ENCODE results near the gene IFIT5. TPM values are rescaled to one million over a fixed set of nuclear protein-coding genes. Genes with fewer than 3 reads are reported as not detected.
A peak's percentile ranks its signal among the peaks of the same experiment; 100 is the strongest.
"Not testable (repeated sequence)": the region's sequence is repeated elsewhere in the genome, so short reads cannot be mapped to it uniquely, and the experiment has no call there.

The IFIT5 gene
- total and polyA plus RNA-seq, 2 donors from 2014 or later: 11.0 to 23.3 TPM

DNA sequence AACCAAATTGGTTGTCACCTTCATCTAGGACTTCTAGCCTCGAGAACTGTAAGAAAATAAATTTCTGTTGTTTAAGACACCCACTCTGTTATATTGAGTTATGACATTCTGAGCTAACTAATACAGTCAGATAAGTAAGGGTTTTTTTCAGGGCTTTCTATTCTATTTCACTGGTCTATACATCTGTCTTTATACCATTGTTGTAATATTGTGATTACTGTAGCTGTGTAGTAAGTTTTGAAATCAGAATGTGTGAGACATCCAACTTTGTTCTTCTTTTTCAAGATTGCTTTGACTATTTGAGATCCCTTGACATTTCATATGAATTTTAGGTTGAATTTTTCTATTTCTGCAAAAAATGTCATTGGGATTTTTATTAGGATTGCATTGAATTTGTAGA, 14.4 kb upstream of the IFIT5 start:
- Histone ChIP-seq H3K36me3 (ENCODE audit: control insufficient read depth in 2 of 3, insufficient read depth in 3 of 3, low read length in 3 of 3) (peaks cover 0 to 17% (median 4%) of the 10 kb centered on the region in 3 donors), H3K4me3 (ENCODE audit: low read length in 3 of 3) (no peak overlapping the region), H3K27ac (ENCODE audit: low read depth in 2 of 2, low read length in 2 of 2) (no peak overlapping the region), H3K9ac (ENCODE audit: low read length in 3 of 3) (no peak overlapping the region), H3K4me1 (ENCODE audit: control insufficient read depth in 2 of 3, insufficient read depth in 2 of 3, low read depth in 1 of 3, low read length in 3 of 3) (peaks cover 0 to 8% (median 8%) of the 10 kb centered on the region in 3 donors), H3K27me3 (ENCODE audit: control insufficient read depth, insufficient read depth, low read length) (no peaks in the 10 kb centered on the region), H3K9me3 (ENCODE audit: control insufficient read depth in 2 of 3, insufficient read depth in 1 of 3, low read length in 3 of 3) (no peaks in the 10 kb centered on the region)
- FAIRE-seq (no peak), DNase-seq (no peak)
- intact Hi-C loops (cut with DNase I): no loop called here
- TF ChIP-seq, protein P1, sequence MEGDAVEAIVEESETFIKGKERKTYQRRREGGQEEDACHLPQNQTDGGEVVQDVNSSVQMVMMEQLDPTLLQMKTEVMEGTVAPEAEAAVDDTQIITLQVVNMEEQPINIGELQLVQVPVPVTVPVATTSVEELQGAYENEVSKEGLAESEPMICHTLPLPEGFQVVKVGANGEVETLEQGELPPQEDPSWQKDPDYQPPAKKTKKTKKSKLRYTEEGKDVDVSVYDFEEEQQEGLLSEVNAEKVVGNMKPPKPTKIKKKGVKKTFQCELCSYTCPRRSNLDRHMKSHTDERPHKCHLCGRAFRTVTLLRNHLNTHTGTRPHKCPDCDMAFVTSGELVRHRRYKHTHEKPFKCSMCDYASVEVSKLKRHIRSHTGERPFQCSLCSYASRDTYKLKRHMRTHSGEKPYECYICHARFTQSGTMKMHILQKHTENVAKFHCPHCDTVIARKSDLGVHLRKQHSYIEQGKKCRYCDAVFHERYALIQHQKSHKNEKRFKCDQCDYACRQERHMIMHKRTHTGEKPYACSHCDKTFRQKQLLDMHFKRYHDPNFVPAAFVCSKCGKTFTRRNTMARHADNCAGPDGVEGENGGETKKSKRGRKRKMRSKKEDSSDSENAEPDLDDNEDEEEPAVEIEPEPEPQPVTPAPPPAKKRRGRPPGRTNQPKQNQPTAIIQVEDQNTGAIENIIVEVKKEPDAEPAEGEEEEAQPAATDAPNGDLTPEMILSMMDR (IDR thresholded peaks at IDR 0.05; ENCODE audit: borderline replicate concordance, extremely low read depth, insufficient read depth): no peak

DNA sequence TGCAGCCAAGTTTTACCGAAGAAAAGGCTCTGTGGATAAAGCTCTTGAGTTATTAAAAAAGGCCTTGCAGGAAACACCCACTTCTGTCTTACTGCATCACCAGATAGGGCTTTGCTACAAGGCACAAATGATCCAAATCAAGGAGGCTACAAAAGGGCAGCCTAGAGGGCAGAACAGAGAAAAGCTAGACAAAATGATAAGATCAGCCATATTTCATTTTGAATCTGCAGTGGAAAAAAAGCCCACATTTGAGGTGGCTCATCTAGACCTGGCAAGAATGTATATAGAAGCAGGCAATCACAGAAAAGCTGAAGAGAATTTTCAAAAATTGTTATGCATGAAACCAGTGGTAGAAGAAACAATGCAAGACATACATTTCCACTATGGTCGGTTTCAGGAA, 11.3 kb upstream of the IFIT5 start:
- FAIRE-seq (no peak), DNase-seq (no peak)
- Histone ChIP-seq H3K4me3 (ENCODE audit: low read length in 3 of 3) (no peak overlapping the region), H3K27ac (ENCODE audit: low read depth in 2 of 2, low read length in 2 of 2) (no peak overlapping the region), H3K27me3 (ENCODE audit: control insufficient read depth, insufficient read depth, low read length) (no peaks in the 10 kb centered on the region), H3K36me3 (ENCODE audit: control insufficient read depth in 2 of 3, insufficient read depth in 3 of 3, low read length in 3 of 3) (peaks cover 0 to 17% (median 4%) of the 10 kb centered on the region in 3 donors), H3K9ac (ENCODE audit: low read length in 3 of 3) (no peak overlapping the region), H3K9me3 (ENCODE audit: control insufficient read depth in 2 of 3, insufficient read depth in 1 of 3, low read length in 3 of 3) (no peaks in the 10 kb centered on the region), H3K4me1 (ENCODE audit: control insufficient read depth in 2 of 3, insufficient read depth in 2 of 3, low read depth in 1 of 3, low read length in 3 of 3) (peaks cover 0 to 10% (median 3%) of the 10 kb centered on the region in 3 donors)
- intact Hi-C loops (cut with DNase I): no loop called here
- TF ChIP-seq, protein P1 (IDR thresholded peaks at IDR 0.05; ENCODE audit: borderline replicate concordance, extremely low read depth, insufficient read depth): no peak

DNA sequence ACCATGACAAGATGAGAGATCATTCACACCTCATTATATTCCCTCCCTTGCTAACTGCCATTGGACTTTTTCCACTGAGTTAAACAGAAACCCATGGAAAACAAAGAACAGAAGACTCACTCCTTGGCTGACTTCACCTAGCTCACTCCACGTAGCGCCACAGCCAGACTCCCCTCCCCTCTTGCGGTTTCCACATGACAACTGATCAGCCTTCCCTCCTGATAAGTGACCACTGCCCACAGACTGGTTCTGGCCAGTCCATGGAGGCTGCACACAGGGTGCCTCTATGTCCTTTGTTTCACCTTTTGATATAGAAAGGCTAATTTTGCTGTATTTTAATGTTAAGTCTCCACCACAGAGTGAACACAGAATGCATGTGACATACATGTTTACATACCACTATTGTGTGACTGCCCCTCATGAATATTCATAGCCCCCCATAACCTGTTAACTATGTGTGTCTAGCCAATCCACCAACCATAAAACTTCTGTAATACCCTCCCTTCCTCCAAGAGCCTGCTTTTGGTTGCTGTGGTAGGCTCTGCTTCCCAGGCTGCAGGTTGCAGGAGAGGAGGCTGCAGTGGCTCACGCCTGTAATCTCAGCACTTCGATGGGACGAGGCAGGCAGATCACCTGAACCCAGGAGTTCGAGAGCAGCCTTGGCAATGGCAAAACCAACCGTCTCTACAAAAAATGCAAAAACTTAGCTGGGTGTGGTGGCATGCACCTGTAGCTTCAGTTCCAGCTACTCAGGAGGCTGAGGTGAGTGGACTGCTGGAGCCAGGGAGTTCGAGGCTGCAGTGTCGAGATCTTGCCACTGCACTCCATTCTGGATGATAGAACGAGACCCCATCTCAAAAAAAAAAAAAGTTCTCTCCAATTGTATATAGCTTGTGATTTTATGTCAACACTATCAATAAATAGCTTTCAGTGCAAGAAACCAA, 10.0 kb upstream of the IFIT5 start:
- no peak overlapping the region for H3K4me3 ChIP-seq (ENCODE audit: low read length in 3 of 3)
- DNase-seq (peak; percentile 43 to 80 (median 56)), FAIRE-seq (no peak)
- intact Hi-C loops (cut with DNase I): no loop called here
- peak overlapping the region; percentile 4 to 20 for H3K27ac ChIP-seq (ENCODE audit: low read depth in 2 of 2, low read length in 2 of 2)
- TF ChIP-seq, protein P1 (IDR thresholded peaks at IDR 0.05; ENCODE audit: borderline replicate concordance, extremely low read depth, insufficient read depth): no peak
- H3K9me3 ChIP-seq (ENCODE audit: control insufficient read depth in 2 of 3, insufficient read depth in 1 of 3, low read length in 3 of 3): no peaks in the 10 kb centered on the region
- H3K4me1 ChIP-seq (ENCODE audit: control insufficient read depth in 2 of 3, insufficient read depth in 2 of 3, low read depth in 1 of 3, low read length in 3 of 3): peaks cover 0 to 10% (median 2%) of the 10 kb centered on the region in 3 donors
- H3K27me3 ChIP-seq (ENCODE audit: control insufficient read depth, insufficient read depth, low read length): no peaks in the 10 kb centered on the region
- peaks cover 0 to 17% (median 4%) of the 10 kb centered on the region in 3 donors for H3K36me3 ChIP-seq (ENCODE audit: control insufficient read depth in 2 of 3, insufficient read depth in 3 of 3, low read length in 3 of 3)
- no peak overlapping the region for H3K9ac ChIP-seq (ENCODE audit: low read length in 3 of 3)

DNA sequence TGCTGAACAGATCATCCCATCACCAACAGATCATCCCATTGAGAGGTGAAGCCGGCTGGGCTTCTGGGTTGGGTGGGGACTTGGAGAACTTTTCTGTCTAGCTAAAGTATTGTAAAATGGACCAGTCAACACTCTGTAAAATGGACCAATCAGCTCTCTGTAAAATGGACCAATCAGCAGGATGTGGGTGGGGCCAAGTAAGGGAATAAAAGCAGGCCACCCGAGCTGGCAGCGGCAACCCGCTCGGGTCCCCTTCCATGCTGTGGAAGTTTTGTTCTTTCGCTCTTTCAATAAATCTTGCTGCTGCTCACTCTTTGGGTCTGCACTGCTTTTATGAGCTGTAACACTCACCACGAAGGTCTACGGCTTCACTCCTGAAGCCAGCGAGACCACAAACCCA, 8.2 kb upstream of the IFIT5 start:
- H3K9me3 ChIP-seq (ENCODE audit: control insufficient read depth in 2 of 3, insufficient read depth in 1 of 3, low read length in 3 of 3); intact Hi-C loops (cut with DNase I); H3K4me3 ChIP-seq (ENCODE audit: low read length in 3 of 3); FAIRE-seq; H3K27ac ChIP-seq (ENCODE audit: low read depth in 2 of 2, low read length in 2 of 2); H3K27me3 ChIP-seq (ENCODE audit: control insufficient read depth, insufficient read depth, low read length); H3K9ac ChIP-seq (ENCODE audit: low read length in 3 of 3); DNase-seq: not testable (repeated sequence)
- Histone ChIP-seq H3K36me3 (ENCODE audit: control insufficient read depth in 2 of 3, insufficient read depth in 3 of 3, low read length in 3 of 3) (peaks cover 0 to 17% (median 4%) of the 10 kb centered on the region in 3 donors), H3K4me1 (ENCODE audit: control insufficient read depth in 2 of 3, insufficient read depth in 2 of 3, low read depth in 1 of 3, low read length in 3 of 3) (peaks cover 0 to 10% (median 2%) of the 10 kb centered on the region in 3 donors)

DNA sequence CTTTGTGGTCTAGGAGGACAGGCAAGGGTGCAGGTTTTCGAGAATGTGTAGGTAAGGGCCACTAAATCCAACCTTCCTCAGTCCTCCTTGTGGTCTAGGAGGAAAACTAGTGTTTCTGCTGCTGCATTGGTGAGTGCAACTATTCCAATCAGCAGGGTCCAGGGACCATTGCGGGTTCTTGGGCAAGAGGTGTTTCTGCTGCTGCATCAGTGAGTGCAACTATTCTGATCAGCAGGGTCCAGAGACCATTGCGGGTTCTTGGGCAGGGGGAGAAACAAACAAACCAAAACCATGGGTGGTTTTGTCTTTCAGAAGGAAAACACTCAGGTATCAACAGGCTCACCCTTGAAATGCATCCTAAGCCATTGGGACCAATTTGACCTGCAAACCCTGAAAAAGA, 6.6 kb upstream of the IFIT5 start:
- intact Hi-C loops (cut with DNase I); H3K36me3 ChIP-seq (ENCODE audit: control insufficient read depth in 2 of 3, insufficient read depth in 3 of 3, low read length in 3 of 3); H3K27ac ChIP-seq (ENCODE audit: low read depth in 2 of 2, low read length in 2 of 2); DNase-seq; FAIRE-seq; H3K9ac ChIP-seq (ENCODE audit: low read length in 3 of 3); H3K4me3 ChIP-seq (ENCODE audit: low read length in 3 of 3); H3K9me3 ChIP-seq (ENCODE audit: control insufficient read depth in 2 of 3, insufficient read depth in 1 of 3, low read length in 3 of 3); H3K27me3 ChIP-seq (ENCODE audit: control insufficient read depth, insufficient read depth, low read length): not testable (repeated sequence)
- H3K4me1 ChIP-seq (ENCODE audit: control insufficient read depth in 2 of 3, insufficient read depth in 2 of 3, low read depth in 1 of 3, low read length in 3 of 3): peaks cover 0 to 10% (median 2%) of the 10 kb centered on the region in 3 donors

DNA sequence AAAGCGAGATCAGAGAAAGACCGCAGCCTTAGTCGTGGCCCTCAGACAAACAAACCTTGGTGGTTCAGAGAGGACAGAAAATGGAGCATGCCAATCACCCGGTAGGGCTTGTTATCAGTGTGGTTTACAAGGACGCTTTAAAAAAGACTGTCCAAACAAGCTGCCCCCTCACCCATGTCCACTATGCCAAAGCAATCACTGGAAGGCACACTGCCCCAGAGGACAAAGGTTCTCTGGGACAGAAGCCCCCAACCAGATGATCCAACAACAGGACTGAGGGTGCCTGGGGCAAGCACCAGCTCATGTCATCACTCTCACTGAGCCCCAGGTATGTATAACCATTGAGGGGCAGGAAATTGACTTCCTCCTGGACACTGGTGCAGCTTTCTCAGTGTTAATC, 5.1 kb upstream of the IFIT5 start:
- H3K27me3 ChIP-seq (ENCODE audit: control insufficient read depth, insufficient read depth, low read length); DNase-seq; H3K36me3 ChIP-seq (ENCODE audit: control insufficient read depth in 2 of 3, insufficient read depth in 3 of 3, low read length in 3 of 3); H3K9ac ChIP-seq (ENCODE audit: low read length in 3 of 3); H3K4me1 ChIP-seq (ENCODE audit: control insufficient read depth in 2 of 3, insufficient read depth in 2 of 3, low read depth in 1 of 3, low read length in 3 of 3); FAIRE-seq; H3K27ac ChIP-seq (ENCODE audit: low read depth in 2 of 2, low read length in 2 of 2); H3K9me3 ChIP-seq (ENCODE audit: control insufficient read depth in 2 of 3, insufficient read depth in 1 of 3, low read length in 3 of 3); H3K4me3 ChIP-seq (ENCODE audit: low read length in 3 of 3); intact Hi-C loops (cut with DNase I): not testable (repeated sequence)
